GM12878 (cell line): Measurements from ENCODE around the gene MSS51. TPM values are rescaled to one million over a fixed set of nuclear protein-coding genes. Genes with fewer than 3 reads are reported as not detected.

ENCODE experiments used
- ATAC-seq: fragments of 200-7000 bp; cut with Tn5 transposase; 3 replicates; pipeline ENCODE4 v1.9.1; 2020; ENCODE audit warnings: mild to moderate bottlenecking, moderate library complexity
- BruUV-seq: library from RNA; stranded (reverse); fragments of 400-500 nt; replicated peaks from 2 replicates; lab custom pipeline; 2021; lab: Mats Ljungman, UMichigan
- CTCF ChIA-PET: fragments of 300-600 bp; sonication (Branson Sonifier 250); formaldehyde crosslinking; extraction: SDS; loops from one replicate; lab custom pipeline; 2021; ENCODE audit warnings: inconsistent platforms; lab: Yijun Ruan, JAX
- POLR2A ChIA-PET: fragments of 350-600 bp; formaldehyde crosslinking; extraction: SDS; loops from one replicate; lab custom pipeline; 2021; ENCODE audit warnings: inconsistent platforms; lab: Charles Lee
- RAD21 ChIA-PET: fragments of 300-600 bp; sonication (Branson Sonifier 250); formaldehyde crosslinking; loops from one replicate; lab custom pipeline; 2023; ENCODE audit warnings: antibody characterized with exemption; ENCODE audit not compliant: unreplicated experiment; lab: Charles Lee
- SMC1A ChIA-PET: fragments of 300-600 bp; sonication (Branson Sonifier 250); formaldehyde crosslinking; loops from one replicate; lab custom pipeline; 2023; ENCODE audit not compliant: unreplicated experiment, uncharacterized antibody; lab: Charles Lee
- DNase-seq: peaks from one replicate; pipeline ENCODE4 v3.0.0-alpha.2; 2011; ENCODE audit warnings: low read depth, low spot score
- FAIRE-seq: peaks from 3 replicates; lab custom pipeline; 2011; peaks lifted over from hg19 to GRCh38; lab: Jason Lieb, UNC
- H2AFZ ChIP-seq: 2 replicates; pipeline ENCODE4 v1.6.0; 2011; ENCODE audit warnings: low read depth, low read length, control low read depth; ENCODE audit not compliant: control insufficient read depth
- H3K27ac ChIP-seq: 2 replicates; pipeline ENCODE4 v1.5.1; 2011; ENCODE audit warnings: control low read depth; ENCODE audit not compliant: control insufficient read depth, insufficient read depth
- H3K27me3 ChIP-seq, 2 experiments: replicated peaks in 1 of 2; 2 replicates each; pipeline versions ENCODE4 v1.6.0 to v1.6.1; 2011; ENCODE audit warnings: low read length in 1 of 2; ENCODE audit not compliant: control insufficient read depth in 2 of 2, insufficient read depth in 2 of 2
- H3K36me3 ChIP-seq, 2 experiments: 2 replicates each; pipeline ENCODE4 v1.5.1; 2011; ENCODE audit warnings: low read length in 1 of 2; ENCODE audit not compliant: control insufficient read depth in 2 of 2, insufficient read depth in 2 of 2
- H3K4me1 ChIP-seq: 2 replicates; pipeline ENCODE4 v1.6.1; 2011; ENCODE audit warnings: mild to moderate bottlenecking, low read length, moderate library complexity, mixed read lengths; ENCODE audit not compliant: control insufficient read depth, insufficient read depth
- H3K4me2 ChIP-seq: 2 replicates; pipeline ENCODE4 v1.6.0; 2011; ENCODE audit warnings: control low read depth; ENCODE audit not compliant: control insufficient read depth, insufficient read depth
- H3K4me3 ChIP-seq: fragments of 200-600 bp; sonication (generic); 2 replicates; pipeline ENCODE4 v1.5.1; 2016
- H3K79me2 ChIP-seq: 2 replicates; pipeline ENCODE4 v1.6.0; 2011; ENCODE audit warnings: low read length; ENCODE audit not compliant: control insufficient read depth, insufficient read depth
- H3K9ac ChIP-seq: 2 replicates; pipeline ENCODE4 v1.8.0; 2011; ENCODE audit warnings: low read length, control low read depth, mixed read lengths; ENCODE audit not compliant: control insufficient read depth, insufficient read depth
- H3K9me3 ChIP-seq: replicated peaks from 3 replicates; pipeline ENCODE4 v1.5.1; 2011; ENCODE audit warnings: mild to moderate bottlenecking, low read length; ENCODE audit not compliant: control insufficient read depth, insufficient read depth
- H4K20me1 ChIP-seq: 2 replicates; pipeline ENCODE4 v1.6.0; 2011; ENCODE audit not compliant: control insufficient read depth, insufficient read depth
- BCL11A ChIP-seq: IDR thresholded peaks from 2 replicates; pipeline ENCODE4 v1.6.1; 2011; ENCODE audit warnings: low read depth, low read length
- CHD1 ChIP-seq: IDR thresholded peaks from 2 replicates; pipeline ENCODE4 v1.6.1; 2012; ENCODE audit warnings: low read depth, low read length, improper control_type of control experiment
- ESRRA ChIP-seq: IDR thresholded peaks from 2 replicates; pipeline ENCODE4 v1.6.1; 2012; ENCODE audit warnings: mild to moderate bottlenecking, low read length, improper control_type of control experiment
- FOS ChIP-seq: IDR thresholded peaks from 3 replicates; pipeline ENCODE4 v1.6.1; 2011; ENCODE audit warnings: borderline replicate concordance; ENCODE audit not compliant: insufficient read length; ENCODE audit errors: extremely low read depth
- FOXK2 ChIP-seq: fragments of 450-650 bp; IDR thresholded peaks from 2 replicates; pipeline ENCODE4 v1.6.1; 2017; ENCODE audit warnings: mild to moderate bottlenecking, moderate library complexity
- IRF4 ChIP-seq: IDR thresholded peaks from 2 replicates; pipeline ENCODE4 v1.6.1; 2011; ENCODE audit warnings: low read depth, low read length
- JUNB ChIP-seq: IDR thresholded peaks from 2 replicates; pipeline ENCODE4 v1.6.1; 2016; ENCODE audit warnings: antibody characterized with exemption, mild to moderate bottlenecking
- MTA2 ChIP-seq: fragments of 450-650 bp; IDR thresholded peaks from 2 replicates; pipeline ENCODE4 v1.6.1; 2016; ENCODE audit warnings: low read depth, mild to moderate bottlenecking, moderate library complexity
- NFIC ChIP-seq: IDR thresholded peaks from 2 replicates; pipeline ENCODE4 v1.6.1; 2012; ENCODE audit warnings: low read depth, mild to moderate bottlenecking, inconsistent platforms, low read length, moderate library complexity
- NR2C2 ChIP-seq: IDR thresholded peaks from 2 replicates; pipeline ENCODE4 v1.6.1; 2011; ENCODE audit warnings: borderline replicate concordance, low read depth; ENCODE audit not compliant: control insufficient read depth, insufficient read length
- PML ChIP-seq: IDR thresholded peaks from 2 replicates; pipeline ENCODE4 v1.6.1; 2012; ENCODE audit warnings: low read length, inconsistent platforms
- POLR2AphosphoS5 ChIP-seq: IDR thresholded peaks from 2 replicates; pipeline ENCODE4 v1.6.1; 2011; ENCODE audit warnings: mild to moderate bottlenecking, low read length, inconsistent platforms
- RUNX3 ChIP-seq: IDR thresholded peaks from 2 replicates; pipeline ENCODE4 v1.6.1; 2012; ENCODE audit warnings: low read length, inconsistent platforms
- SIN3A ChIP-seq: IDR thresholded peaks from 2 replicates; pipeline ENCODE4 v1.6.1; 2012; ENCODE audit warnings: low read depth, low read length, improper control_type of control experiment
- SMAD1 ChIP-seq: fragments of 450-650 bp; IDR thresholded peaks from 2 replicates; pipeline ENCODE4 v1.6.1; 2018; ENCODE audit warnings: mild to moderate bottlenecking, low read depth; ENCODE audit not compliant: partially characterized antibody
- SP1 ChIP-seq: IDR thresholded peaks from one replicate; pipeline ENCODE4 v1.6.1; 2011; ENCODE audit warnings: low read depth, low read length
- TCF3 ChIP-seq: IDR thresholded peaks from 2 replicates; pipeline ENCODE4 v1.6.1; 2012; ENCODE audit warnings: low read depth, mild to moderate bottlenecking, low read length, borderline replicate concordance; ENCODE audit not compliant: insufficient read depth
- ZNF217 ChIP-seq: fragments of 450-650 bp; IDR thresholded peaks from 2 replicates; pipeline ENCODE4 v1.6.1; 2017; ENCODE audit warnings: antibody characterized with exemption, mild to moderate bottlenecking
- ZZZ3 ChIP-seq: IDR thresholded peaks from 2 replicates; pipeline ENCODE4 v1.6.1; 2011; ENCODE audit warnings: low read depth; ENCODE audit not compliant: control insufficient read depth, insufficient read length
- in situ Hi-C: fragments of 300-500 bp; cut with MboI; formaldehyde crosslinking; loops from 9 replicates; pipeline ENCODE4 v1.14.3; 2018; ENCODE audit warnings: mixed read lengths
- intact Hi-C: fragments of 100-400 bp; cut with micrococcal nuclease; formaldehyde crosslinking; loops from one replicate; pipeline ENCODE4 v1.14.2; 2022; ENCODE audit not compliant: unreplicated experiment
- polyA plus RNA-seq, 11 experiments: library from polyadenylated mRNA; depleted of rRNA in 4 of 11; unstranded in 6 of 11; stranded (reverse) in 5 of 11; fragments of >200 nt; fragmentation: Nextera tagmentation in 4 of 11; fragmentation: Illumina TruSeq in 1 of 11; extraction: Ambion mirVana in 4 of 11; extraction: Trizol in 1 of 11; gene quantifications; 1 replicate in 1 of 11; 2 replicates in 10 of 11; pipeline versions ENCODE4 v1.2.1 to v1.2.3, GENCODE V29; 2011 to 2016; ENCODE audit warnings: inconsistent platforms in 2 of 11, missing spikeins in 2 of 11, low read depth in 1 of 11
- total RNA-seq, 4 experiments: library from RNA; depleted of rRNA in 3 of 4; stranded (reverse); fragments of >200 nt in 3 of 4; fragmentation: Illumina TruSeq in 1 of 4; extraction: Trizol in 1 of 4; gene quantifications; 2 replicates each; pipeline versions ENCODE4 v1.2.1 to v1.2.3, GENCODE V29; 2013 to 2021
- TF ChIP-seq, protein P1 (sequence below): IDR thresholded peaks from 2 replicates; pipeline ENCODE4 v1.6.1; 2012; ENCODE audit warnings: low read length, inconsistent platforms
- TF ChIP-seq, protein P2 (sequence below): fragments of 450-650 bp; IDR thresholded peaks from 2 replicates; pipeline ENCODE4 v1.6.1; 2017; ENCODE audit warnings: antibody characterized with exemption, mild to moderate bottlenecking, moderate library complexity
- TF ChIP-seq, protein P3 (sequence below): fragments of 450-650 bp; IDR thresholded peaks from 2 replicates; pipeline ENCODE4 v1.6.1; 2018; ENCODE audit warnings: borderline replicate concordance, mild to moderate bottlenecking; ENCODE audit not compliant: partially characterized antibody

The MSS51 gene
- total and polyA plus RNA-seq, 10 of the 15 experiments (the other 5 are each of a cell fraction or from before 2014, with no cell fraction given) = 0.06 to 2.1 (median 1.5) TPM

DNA sequence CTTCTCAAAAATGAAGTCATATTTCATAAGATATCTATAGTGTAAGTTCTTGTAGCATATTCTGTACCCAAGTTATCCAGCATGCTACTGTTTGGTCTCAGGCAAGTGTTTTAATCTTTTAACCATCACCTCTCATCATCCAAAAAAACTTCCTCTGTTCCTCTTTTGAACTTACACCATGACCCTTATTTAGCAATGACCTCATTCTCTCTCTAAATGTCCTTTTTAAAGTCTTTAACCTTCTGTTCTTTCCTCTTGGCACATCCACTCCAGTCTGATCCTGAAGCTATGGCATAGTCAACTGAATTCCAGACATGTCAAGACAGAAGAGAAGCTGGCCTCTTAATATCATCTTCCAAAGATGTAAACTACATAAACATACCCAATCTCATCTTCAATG, 36.2 kb upstream of the MSS51 start:
- no peak for DNase-seq
- Histone ChIP-seq H4K20me1 (no peaks in the 10 kb centered on the region), H3K9me3 (no peaks in the 10 kb centered on the region), H3K27me3 (no peaks in the 10 kb centered on the region), H3K9ac (no peak overlapping the region), H2AFZ (no peak overlapping the region), H3K4me2 (no peak overlapping the region), H3K4me3 (no peak overlapping the region), H3K79me2 (no peaks in the 10 kb centered on the region), H3K36me3 (peaks cover 0 to 2% of the 10 kb centered on the region in 2 experiments; a peak in 3 of 4 replicates), H3K27ac (no peak overlapping the region), H3K4me1 (no peaks in the 10 kb centered on the region)
- RAD21 ChIA-PET = no interaction called here
- BruUV-seq = no TSS peak
- SMC1A ChIA-PET = interaction anchor here (0.7 kb wide), 1 partner anchor 24 kb away, joined by 4 read pairs; no protein-coding TSS in a partner anchor
- CTCF ChIA-PET = interaction anchor here (1.7 kb wide), 1 partner anchor 60 kb away, joined by 4 read pairs; no protein-coding TSS in a partner anchor
- intact Hi-C loops = no loop called here
- POLR2A ChIA-PET = no interaction called here
- in situ Hi-C loops = no loop called here
- FAIRE-seq = peak; percentile 7
- 0 out of 3 replicates have a peak, but pooled peaks have one; percentile 24 for ATAC-seq
- TF ChIP-seq CHD1 (no peak), SP1 (no peak), POLR2AphosphoS5 (no peak), NFIC (peak; percentile 36; the same call in 1 of the 2 replicates), NR2C2 (no peak), FOXK2 (no peak), MTA2 (no peak), ESRRA (no peak), BCL11A (0 out of 2 replicates have a peak, but pooled peaks have one; percentile 13), IRF4 (no peak), RUNX3 (peak; percentile 5; the same call in 1 of the 2 replicates), TCF3 (no peak), SMAD1 (no peak), FOS (no peak), ZNF217 (no peak), SIN3A (no peak), JUNB (peak; percentile 67), ZZZ3 (no peak), PML (no peak)
- TF ChIP-seq, protein P1, sequence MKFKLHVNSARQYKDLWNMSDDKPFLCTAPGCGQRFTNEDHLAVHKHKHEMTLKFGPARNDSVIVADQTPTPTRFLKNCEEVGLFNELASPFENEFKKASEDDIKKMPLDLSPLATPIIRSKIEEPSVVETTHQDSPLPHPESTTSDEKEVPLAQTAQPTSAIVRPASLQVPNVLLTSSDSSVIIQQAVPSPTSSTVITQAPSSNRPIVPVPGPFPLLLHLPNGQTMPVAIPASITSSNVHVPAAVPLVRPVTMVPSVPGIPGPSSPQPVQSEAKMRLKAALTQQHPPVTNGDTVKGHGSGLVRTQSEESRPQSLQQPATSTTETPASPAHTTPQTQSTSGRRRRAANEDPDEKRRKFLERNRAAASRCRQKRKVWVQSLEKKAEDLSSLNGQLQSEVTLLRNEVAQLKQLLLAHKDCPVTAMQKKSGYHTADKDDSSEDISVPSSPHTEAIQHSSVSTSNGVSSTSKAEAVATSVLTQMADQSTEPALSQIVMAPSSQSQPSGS = peak; percentile 89
- TF ChIP-seq, protein P2, sequence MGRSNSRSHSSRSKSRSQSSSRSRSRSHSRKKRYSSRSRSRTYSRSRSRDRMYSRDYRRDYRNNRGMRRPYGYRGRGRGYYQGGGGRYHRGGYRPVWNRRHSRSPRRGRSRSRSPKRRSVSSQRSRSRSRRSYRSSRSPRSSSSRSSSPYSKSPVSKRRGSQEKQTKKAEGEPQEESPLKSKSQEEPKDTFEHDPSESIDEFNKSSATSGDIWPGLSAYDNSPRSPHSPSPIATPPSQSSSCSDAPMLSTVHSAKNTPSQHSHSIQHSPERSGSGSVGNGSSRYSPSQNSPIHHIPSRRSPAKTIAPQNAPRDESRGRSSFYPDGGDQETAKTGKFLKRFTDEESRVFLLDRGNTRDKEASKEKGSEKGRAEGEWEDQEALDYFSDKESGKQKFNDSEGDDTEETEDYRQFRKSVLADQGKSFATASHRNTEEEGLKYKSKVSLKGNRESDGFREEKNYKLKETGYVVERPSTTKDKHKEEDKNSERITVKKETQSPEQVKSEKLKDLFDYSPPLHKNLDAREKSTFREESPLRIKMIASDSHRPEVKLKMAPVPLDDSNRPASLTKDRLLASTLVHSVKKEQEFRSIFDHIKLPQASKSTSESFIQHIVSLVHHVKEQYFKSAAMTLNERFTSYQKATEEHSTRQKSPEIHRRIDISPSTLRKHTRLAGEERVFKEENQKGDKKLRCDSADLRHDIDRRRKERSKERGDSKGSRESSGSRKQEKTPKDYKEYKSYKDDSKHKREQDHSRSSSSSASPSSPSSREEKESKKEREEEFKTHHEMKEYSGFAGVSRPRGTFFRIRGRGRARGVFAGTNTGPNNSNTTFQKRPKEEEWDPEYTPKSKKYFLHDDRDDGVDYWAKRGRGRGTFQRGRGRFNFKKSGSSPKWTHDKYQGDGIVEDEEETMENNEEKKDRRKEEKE = no peak
- TF ChIP-seq, protein P3, sequence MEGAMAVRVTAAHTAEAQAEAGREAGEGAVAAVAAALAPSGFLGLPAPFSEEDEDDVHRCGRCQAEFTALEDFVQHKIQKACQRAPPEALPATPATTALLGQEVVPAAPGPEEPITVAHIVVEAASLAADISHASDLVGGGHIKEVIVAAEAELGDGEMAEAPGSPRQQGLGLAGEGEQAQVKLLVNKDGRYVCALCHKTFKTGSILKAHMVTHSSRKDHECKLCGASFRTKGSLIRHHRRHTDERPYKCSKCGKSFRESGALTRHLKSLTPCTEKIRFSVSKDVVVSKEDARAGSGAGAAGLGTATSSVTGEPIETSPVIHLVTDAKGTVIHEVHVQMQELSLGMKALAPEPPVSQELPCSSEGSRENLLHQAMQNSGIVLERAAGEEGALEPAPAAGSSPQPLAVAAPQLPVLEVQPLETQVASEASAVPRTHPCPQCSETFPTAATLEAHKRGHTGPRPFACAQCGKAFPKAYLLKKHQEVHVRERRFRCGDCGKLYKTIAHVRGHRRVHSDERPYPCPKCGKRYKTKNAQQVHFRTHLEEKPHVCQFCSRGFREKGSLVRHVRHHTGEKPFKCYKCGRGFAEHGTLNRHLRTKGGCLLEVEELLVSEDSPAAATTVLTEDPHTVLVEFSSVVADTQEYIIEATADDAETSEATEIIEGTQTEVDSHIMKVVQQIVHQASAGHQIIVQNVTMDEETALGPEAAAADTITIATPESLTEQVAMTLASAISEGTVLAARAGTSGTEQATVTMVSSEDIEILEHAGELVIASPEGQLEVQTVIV = no peak
